Neuronal stem cell (in vitro differentiated cells): ENCODE data around the gene CSNK2B.
A peak's percentile ranks its signal among the peaks of the same experiment; 100 is the strongest.

Experiments used
- DNase-seq: peaks from one replicate; pipeline ENCODE4 v3.0.0-alpha.2; 2013; ENCODE audit warnings: low spot score
- H2AFZ ChIP-seq: one replicate; pipeline ENCODE4 v1.6.1; 2013; ENCODE audit warnings: mild to moderate bottlenecking, low read length, inconsistent platforms
- H2AK5ac ChIP-seq: 2 replicates; pipeline ENCODE4 v1.6.1; 2013; ENCODE audit warnings: low read depth, mild to moderate bottlenecking, inconsistent platforms, low read length, moderate library complexity, mixed read lengths
- H2BK120ac ChIP-seq: 2 replicates; pipeline ENCODE4 v1.6.1; 2013; ENCODE audit warnings: low read depth, mild to moderate bottlenecking, inconsistent platforms, low read length, moderate library complexity, mixed read lengths
- H2BK12ac ChIP-seq: one replicate; pipeline ENCODE4 v1.6.1; 2013; ENCODE audit warnings: low read length, inconsistent platforms
- H2BK15ac ChIP-seq: 2 replicates; pipeline ENCODE4 v1.6.1; 2013; ENCODE audit warnings: mild to moderate bottlenecking, low read length, inconsistent platforms, mixed read lengths
- H2BK5ac ChIP-seq: one replicate; pipeline ENCODE4 v1.6.1; 2013; ENCODE audit warnings: inconsistent platforms, mild to moderate bottlenecking, low read length, moderate library complexity
- H3K14ac ChIP-seq: one replicate; pipeline ENCODE4 v1.6.1; 2013; ENCODE audit warnings: low read length, inconsistent platforms
- H3K18ac ChIP-seq: 2 replicates; pipeline ENCODE4 v1.6.1; 2013; ENCODE audit warnings: low read length, inconsistent platforms
- H3K23ac ChIP-seq: 2 replicates; pipeline ENCODE4 v1.6.1; 2013; ENCODE audit warnings: low read depth, mild to moderate bottlenecking, mixed read lengths, low read length, inconsistent platforms; ENCODE audit not compliant: poor library complexity
- H3K27ac ChIP-seq: replicated peaks from 3 replicates; pipeline ENCODE4 v1.5.1; 2013; ENCODE audit warnings: low read length, inconsistent platforms
- H3K27me3 ChIP-seq, 3 experiments: 2 replicates each; pipeline ENCODE4 v1.6.1; 2013; ENCODE audit warnings: low read length in 3 of 3, mild to moderate bottlenecking in 2 of 3, inconsistent platforms in 1 of 3, low read depth in 1 of 3, mixed read lengths in 1 of 3, moderate library complexity in 1 of 3; ENCODE audit not compliant: control insufficient read depth in 3 of 3, insufficient read depth in 3 of 3
- H3K36me3 ChIP-seq, 2 donors: replicated peaks in 1 of 2; 2 replicates each; pipeline ENCODE4 v1.6.1; 2013; ENCODE audit warnings: low read length in 2 of 2; ENCODE audit not compliant: control insufficient read depth in 2 of 2, insufficient read depth in 2 of 2
- H3K4ac ChIP-seq: 2 replicates; pipeline ENCODE4 v1.6.1; 2013; ENCODE audit warnings: inconsistent platforms, mild to moderate bottlenecking, low read length, moderate library complexity
- H3K4me1 ChIP-seq, 2 donors: 1 replicate in 1 of 2; 2 replicates in 1 of 2; pipeline ENCODE4 v1.6.1; 2013; ENCODE audit warnings: low read length in 2 of 2, low read depth in 1 of 2; ENCODE audit not compliant: control insufficient read depth in 2 of 2, insufficient read depth in 1 of 2
- H3K4me2 ChIP-seq: one replicate; pipeline ENCODE4 v1.6.1; 2013; ENCODE audit warnings: mild to moderate bottlenecking, low read length, inconsistent platforms; ENCODE audit not compliant: insufficient read depth, poor library complexity, severe bottlenecking
- H3K4me3 ChIP-seq, 2 donors: 2 replicates each; pipeline ENCODE4 v1.5.1; 2013; ENCODE audit warnings: low read length in 2 of 2, mild to moderate bottlenecking in 2 of 2, inconsistent platforms in 1 of 2, moderate library complexity in 1 of 2
- H3K79me1 ChIP-seq: one replicate; pipeline ENCODE4 v1.6.1; 2013; ENCODE audit warnings: low read depth, mild to moderate bottlenecking, inconsistent platforms, low read length, moderate library complexity
- H3K9ac ChIP-seq: one replicate; pipeline ENCODE4 v1.6.1; 2013; ENCODE audit warnings: mild to moderate bottlenecking, low read depth, low read length, inconsistent platforms; ENCODE audit not compliant: poor library complexity
- H3K9me3 ChIP-seq, 2 donors: replicated peaks in 1 of 2; 2 replicates each; pipeline versions ENCODE3 to v1.6.1; 2013; ENCODE audit warnings: low read length in 2 of 2, mild to moderate bottlenecking in 2 of 2, inconsistent platforms in 1 of 2, low read depth in 1 of 2, mixed read lengths in 1 of 2, moderate library complexity in 1 of 2; ENCODE audit not compliant: control insufficient read depth in 2 of 2, insufficient read depth in 1 of 2
- H4K8ac ChIP-seq: one replicate; pipeline ENCODE4 v1.6.1; 2013; ENCODE audit warnings: low read depth, mild to moderate bottlenecking, inconsistent platforms, low read length, moderate library complexity
- H4K91ac ChIP-seq: one replicate; pipeline ENCODE4 v1.6.1; 2013; ENCODE audit warnings: low read length, low read depth, mild to moderate bottlenecking, inconsistent platforms; ENCODE audit not compliant: poor library complexity
- WGBS, 2 donors: extraction: QIAGEN DNeasy Blood & Tissue Kit; methylation state at CpG; one replicate each; pipeline ENCODE4 v1.1.7; 2013; ENCODE audit warnings: missing lambda C conversion rate in 2 of 2, mixed read lengths in 1 of 2; ENCODE audit not compliant: insufficient read length in 2 of 2, insufficient replicate concordance in 1 of 2; ENCODE audit errors: extremely low coverage in 2 of 2; 5-methylcytosine and 5-hydroxymethylcytosine counted together

The CSNK2B gene

GRCh38 chr6:31700740-31701401 lies 35.0 kb downstream of the CSNK2B start:
- Histone ChIP-seq H3K27ac (no peak overlapping the region), H2BK15ac (no peak overlapping the region), H3K23ac (no peak overlapping the region), H2AK5ac (no peak overlapping the region), H2BK12ac (no peak overlapping the region), H3K4me2 (no peak overlapping the region), H3K36me3 (peaks cover 12 to 54% of the 10 kb centered on the region in 2 donors), H3K4me1 (peaks cover 6 to 7% of the 10 kb centered on the region in 2 donors), H4K8ac (no peak overlapping the region), H3K79me1 (peaks cover 3% of the 10 kb centered on the region), H3K9ac (no peak overlapping the region), H3K4me3 (peak overlapping the region in 1 of 2 donors; percentile 14), H2BK5ac (no peak overlapping the region), H2AFZ (no peak overlapping the region), H3K9me3 (no peaks in the 10 kb centered on the region), H4K91ac (no peak overlapping the region), H3K18ac (no peak overlapping the region), H3K14ac (no peak overlapping the region), H2BK120ac (no peak overlapping the region), H3K4ac (no peak overlapping the region), H3K27me3 (no peaks in the 10 kb centered on the region)
- WGBS, 2 donors, result no CpG with 5 or more reads among the region's 5 CpGs
- DNase-seq, result no peak

GRCh38 chr6:31701666-31702404 lies 36.0 kb downstream of the CSNK2B start:
- no peak overlapping the region for H2BK15ac ChIP-seq
- H3K4me2 ChIP-seq, result peak overlapping the region; percentile 75
- H3K4ac ChIP-seq, result no peak overlapping the region
- no peaks in the 10 kb centered on the region for H3K27me3 ChIP-seq
- peaks cover 8 to 45% of the 10 kb centered on the region in 2 donors for H3K36me3 ChIP-seq
- no peak for DNase-seq
- H2AK5ac ChIP-seq, result no peak overlapping the region
- H3K4me1 ChIP-seq, result peaks cover 6 to 7% of the 10 kb centered on the region in 2 donors
- peaks cover 3% of the 10 kb centered on the region for H3K79me1 ChIP-seq
- no peak overlapping the region for H2BK12ac ChIP-seq
- H3K18ac ChIP-seq, result no peak overlapping the region
- H3K14ac ChIP-seq, result no peak overlapping the region
- peak overlapping the region; percentile 6 for H3K23ac ChIP-seq
- no peak overlapping the region for H2BK120ac ChIP-seq
- H3K27ac ChIP-seq, result no peak overlapping the region
- no peak overlapping the region for H4K8ac ChIP-seq
- no CpG with 5 or more reads among the region's 7 CpGs for WGBS, 2 donors
- no peak overlapping the region for H4K91ac ChIP-seq
- H3K4me3 ChIP-seq, result peak overlapping the region; percentile 77 to 88
- H2AFZ ChIP-seq, result peak overlapping the region; percentile 88
- H3K9ac ChIP-seq, result peak overlapping the region; percentile 78
- H2BK5ac ChIP-seq, result no peak overlapping the region
- H3K9me3 ChIP-seq, result no peaks in the 10 kb centered on the region

- Histone ChIP-seq H3K4me3 (peak overlapping the region; percentile 77 to 88), H3K27ac (peak overlapping the region; percentile 78), H3K27me3 (no peaks in the 10 kb centered on the region), H3K4me1 (peaks cover 6 to 7% of the 10 kb centered on the region in 2 donors), H2BK12ac (no peak overlapping the region), H2AFZ (peak overlapping the region; percentile 88), H4K91ac (no peak overlapping the region), H3K4me2 (peak overlapping the region; percentile 75), H3K4ac (no peak overlapping the region), H3K9ac (peak overlapping the region; percentile 51), H2BK5ac (no peak overlapping the region), H3K23ac (no peak overlapping the region), H3K14ac (no peak overlapping the region), H2BK120ac (no peak overlapping the region), H3K79me1 (peaks cover 3% of the 10 kb centered on the region), H4K8ac (no peak overlapping the region), H3K18ac (peak overlapping the region; percentile 95), H2BK15ac (peak overlapping the region; percentile 45), H3K36me3 (peaks cover 8 to 40% of the 10 kb centered on the region in 2 donors), H2AK5ac (no peak overlapping the region), H3K9me3 (no peaks in the 10 kb centered on the region)
- no peak for DNase-seq
- no CpG with 5 or more reads among the region's 10 CpGs for WGBS, 2 donors
These were observed 36.5 kb downstream of the CSNK2B start for GRCh38 chr6:31702405-31702818.
